ENCODE data around the gene MCL1.

The MCL1 gene

DNA sequence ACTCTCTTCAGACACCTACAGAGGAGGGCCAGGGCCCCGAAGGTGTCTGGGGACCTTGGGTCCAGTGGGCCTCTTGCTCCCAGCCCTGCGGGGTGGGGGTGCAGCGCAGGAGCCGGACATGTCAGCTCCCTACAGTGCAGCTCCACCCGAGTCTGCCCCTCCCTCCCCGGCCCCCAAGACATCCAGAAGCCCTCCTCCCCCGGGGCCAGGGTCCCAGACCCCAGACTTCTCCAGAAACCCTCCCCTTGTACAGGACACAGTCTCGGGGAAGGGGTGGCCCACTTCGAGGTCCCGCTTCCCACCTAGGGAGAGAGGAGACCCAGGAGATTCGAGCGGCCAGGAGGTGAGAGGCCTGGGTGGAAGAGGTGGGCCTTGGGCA is 26.5 kb downstream of the MCL1 start:
- DNase-seq (ENCODE audit: extremely low read depth, low read depth) = no peak
- TF ChIP-seq, protein P1, sequence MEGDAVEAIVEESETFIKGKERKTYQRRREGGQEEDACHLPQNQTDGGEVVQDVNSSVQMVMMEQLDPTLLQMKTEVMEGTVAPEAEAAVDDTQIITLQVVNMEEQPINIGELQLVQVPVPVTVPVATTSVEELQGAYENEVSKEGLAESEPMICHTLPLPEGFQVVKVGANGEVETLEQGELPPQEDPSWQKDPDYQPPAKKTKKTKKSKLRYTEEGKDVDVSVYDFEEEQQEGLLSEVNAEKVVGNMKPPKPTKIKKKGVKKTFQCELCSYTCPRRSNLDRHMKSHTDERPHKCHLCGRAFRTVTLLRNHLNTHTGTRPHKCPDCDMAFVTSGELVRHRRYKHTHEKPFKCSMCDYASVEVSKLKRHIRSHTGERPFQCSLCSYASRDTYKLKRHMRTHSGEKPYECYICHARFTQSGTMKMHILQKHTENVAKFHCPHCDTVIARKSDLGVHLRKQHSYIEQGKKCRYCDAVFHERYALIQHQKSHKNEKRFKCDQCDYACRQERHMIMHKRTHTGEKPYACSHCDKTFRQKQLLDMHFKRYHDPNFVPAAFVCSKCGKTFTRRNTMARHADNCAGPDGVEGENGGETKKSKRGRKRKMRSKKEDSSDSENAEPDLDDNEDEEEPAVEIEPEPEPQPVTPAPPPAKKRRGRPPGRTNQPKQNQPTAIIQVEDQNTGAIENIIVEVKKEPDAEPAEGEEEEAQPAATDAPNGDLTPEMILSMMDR (IDR thresholded peaks at IDR 0.05; ENCODE audit: low read depth, low read length, missing control alignments) = no peak

DNA sequence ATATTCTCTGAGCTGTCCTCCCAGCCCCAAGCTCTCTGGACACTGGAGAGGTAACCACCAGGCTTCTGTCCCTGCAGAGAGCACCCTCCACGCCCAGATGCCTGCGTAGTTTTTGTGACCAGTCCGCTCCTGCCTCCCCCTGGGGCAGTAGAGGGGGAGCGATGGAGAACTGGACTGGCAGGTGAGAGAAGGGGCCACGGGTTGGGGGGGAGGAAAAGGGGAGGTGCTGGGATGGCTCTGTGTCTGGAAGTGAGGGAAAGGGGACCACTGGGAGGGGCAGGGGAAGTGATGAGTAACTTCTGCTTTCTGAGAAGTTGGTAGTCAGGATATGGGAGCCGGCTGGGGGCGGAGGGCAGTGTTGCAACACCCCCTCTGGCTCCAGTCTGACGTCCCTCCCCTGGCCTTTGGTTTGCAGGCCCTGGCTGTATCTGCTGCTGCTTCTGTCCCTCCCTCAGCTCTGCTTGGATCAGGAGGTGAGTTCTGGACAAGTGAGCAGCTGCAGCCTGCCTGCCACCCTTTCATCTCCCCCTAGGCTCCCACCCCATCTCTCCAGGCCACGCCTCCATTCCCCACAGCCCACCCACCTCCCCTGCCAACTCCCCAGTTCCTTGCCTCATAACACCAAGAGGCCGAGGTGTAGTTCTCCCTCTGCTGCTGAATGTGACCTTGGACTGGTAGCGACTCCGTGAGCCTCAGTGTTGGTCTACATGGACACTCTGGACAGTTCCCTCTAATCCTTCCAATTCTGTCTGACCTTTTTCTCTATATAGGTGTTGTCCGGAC is 27.1 kb downstream of the MCL1 start:
- DNase-seq (ENCODE audit: extremely low read depth, low read depth) = no peak
- no peak overlapping the region for H3K4me3 ChIP-seq (replicated peaks; ENCODE audit: low read depth, low read length)
- TF ChIP-seq, protein P1 (IDR thresholded peaks at IDR 0.05; ENCODE audit: low read depth, low read length, missing control alignments) = no peak

More for the DNA sequence above, 26.5 kb downstream of the MCL1 start:
- no peak overlapping the region for H3K4me3 ChIP-seq (replicated peaks; ENCODE audit: low read depth, low read length)

DNA sequence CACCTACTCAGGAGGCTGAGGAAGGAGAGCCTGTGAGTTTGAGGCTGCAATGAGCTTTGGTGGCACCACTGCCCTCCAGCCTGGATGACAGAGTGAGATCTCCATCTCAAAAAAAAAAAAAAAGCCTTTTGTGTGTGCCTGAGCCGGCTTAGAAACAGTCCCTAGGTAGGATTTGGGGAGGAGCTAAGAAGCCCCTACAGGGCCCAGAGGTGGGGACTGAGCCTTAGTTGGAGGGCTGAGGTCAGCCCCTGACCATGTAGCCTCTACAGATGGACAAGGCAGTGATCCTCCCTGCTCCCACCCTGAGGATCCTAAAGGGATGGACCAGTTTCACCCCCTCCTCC is 27.7 kb downstream of the MCL1 start:
- TF ChIP-seq, protein P1 (IDR thresholded peaks at IDR 0.05; ENCODE audit: low read depth, low read length, missing control alignments) = no peak
- DNase-seq (ENCODE audit: extremely low read depth, low read depth) = no peak
- no peak overlapping the region for H3K4me3 ChIP-seq (replicated peaks; ENCODE audit: low read depth, low read length)

DNA sequence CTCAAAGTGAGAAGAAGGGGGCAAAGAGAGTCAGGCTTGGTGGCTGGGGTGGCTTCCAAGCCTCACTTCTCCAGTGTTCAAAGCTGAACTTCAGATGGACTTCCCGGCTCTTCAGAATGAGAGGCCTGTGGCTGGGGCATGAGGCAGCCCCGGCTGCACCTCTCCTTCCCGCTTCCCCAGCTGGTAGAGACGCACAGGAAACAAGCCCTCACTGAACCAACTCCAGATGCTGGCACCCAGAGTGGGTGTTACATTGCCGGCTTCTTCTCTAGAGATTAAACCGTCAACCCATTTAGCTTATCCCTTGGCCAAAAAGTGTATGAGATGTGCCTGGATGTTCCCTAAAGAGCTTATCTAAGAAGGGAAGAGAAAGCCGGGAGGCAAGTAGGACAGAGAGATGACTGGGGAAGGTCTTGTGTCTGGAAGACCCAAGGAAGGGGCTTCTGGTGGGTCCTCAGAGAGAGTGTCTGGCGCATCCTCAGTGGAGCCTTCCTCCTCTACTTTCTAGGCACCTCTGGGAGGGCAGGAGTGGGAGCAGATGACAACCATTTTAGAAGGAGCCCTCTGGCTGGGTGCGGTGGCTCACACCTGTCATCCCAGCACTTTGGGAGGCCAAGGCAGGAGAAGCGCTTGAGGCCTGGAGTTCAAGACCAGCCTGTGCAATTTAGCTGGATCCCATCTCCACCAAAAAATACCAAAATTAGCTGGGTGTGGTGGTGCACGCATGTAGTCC is 28.2 kb downstream of the MCL1 start:
- no peak overlapping the region for H3K4me3 ChIP-seq (replicated peaks; ENCODE audit: low read depth, low read length)
- DNase-seq (ENCODE audit: extremely low read depth, low read depth) = no peak
- TF ChIP-seq, protein P1 (IDR thresholded peaks at IDR 0.05; ENCODE audit: low read depth, low read length, missing control alignments) = no peak

DNA sequence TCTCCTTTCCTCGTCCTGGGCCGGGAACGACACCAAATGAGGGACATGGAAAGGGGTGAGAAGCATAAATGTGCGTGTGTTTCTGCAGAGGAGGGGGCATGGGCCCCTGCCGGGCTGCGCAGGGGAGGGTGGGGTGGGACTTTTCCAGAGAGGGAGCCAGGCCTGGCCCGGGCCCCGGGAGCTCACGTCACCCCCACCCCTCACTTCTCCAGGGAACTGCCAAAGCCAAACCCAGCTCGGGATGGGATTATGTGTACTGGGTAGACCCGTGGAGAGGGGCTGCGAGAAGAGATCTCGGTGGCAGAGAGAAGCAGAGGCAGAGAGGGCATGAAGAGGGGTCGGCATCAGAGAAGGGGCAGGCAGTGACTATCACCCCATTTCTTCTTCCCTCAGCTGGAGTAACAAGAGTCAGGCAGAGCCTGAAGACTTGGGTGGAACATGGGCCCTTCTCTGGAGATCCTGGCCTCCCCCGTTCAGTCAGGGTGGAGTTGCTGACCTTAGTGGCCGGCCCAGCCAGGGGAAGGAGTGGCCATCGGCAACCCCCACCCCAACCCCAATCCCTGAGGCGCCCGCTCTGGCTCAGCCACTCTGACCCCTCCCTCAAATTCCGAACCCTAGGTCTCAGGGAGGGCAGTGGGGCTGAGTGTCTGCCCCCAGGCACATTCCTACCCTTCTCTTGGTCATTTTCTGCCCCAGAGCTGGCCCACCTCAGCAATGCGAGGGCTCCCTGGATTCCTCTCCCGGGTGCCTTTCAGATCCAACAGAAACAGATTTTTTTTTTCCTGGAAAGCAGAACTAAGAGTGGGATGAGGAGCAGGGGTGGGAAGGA is 29.0 kb downstream of the MCL1 start:
- TF ChIP-seq, protein P1 (IDR thresholded peaks at IDR 0.05; ENCODE audit: low read depth, low read length, missing control alignments) = no peak
- DNase-seq (ENCODE audit: extremely low read depth, low read depth) = no peak
- H3K4me3 ChIP-seq (replicated peaks; ENCODE audit: low read depth, low read length) = no peak overlapping the region

DNA sequence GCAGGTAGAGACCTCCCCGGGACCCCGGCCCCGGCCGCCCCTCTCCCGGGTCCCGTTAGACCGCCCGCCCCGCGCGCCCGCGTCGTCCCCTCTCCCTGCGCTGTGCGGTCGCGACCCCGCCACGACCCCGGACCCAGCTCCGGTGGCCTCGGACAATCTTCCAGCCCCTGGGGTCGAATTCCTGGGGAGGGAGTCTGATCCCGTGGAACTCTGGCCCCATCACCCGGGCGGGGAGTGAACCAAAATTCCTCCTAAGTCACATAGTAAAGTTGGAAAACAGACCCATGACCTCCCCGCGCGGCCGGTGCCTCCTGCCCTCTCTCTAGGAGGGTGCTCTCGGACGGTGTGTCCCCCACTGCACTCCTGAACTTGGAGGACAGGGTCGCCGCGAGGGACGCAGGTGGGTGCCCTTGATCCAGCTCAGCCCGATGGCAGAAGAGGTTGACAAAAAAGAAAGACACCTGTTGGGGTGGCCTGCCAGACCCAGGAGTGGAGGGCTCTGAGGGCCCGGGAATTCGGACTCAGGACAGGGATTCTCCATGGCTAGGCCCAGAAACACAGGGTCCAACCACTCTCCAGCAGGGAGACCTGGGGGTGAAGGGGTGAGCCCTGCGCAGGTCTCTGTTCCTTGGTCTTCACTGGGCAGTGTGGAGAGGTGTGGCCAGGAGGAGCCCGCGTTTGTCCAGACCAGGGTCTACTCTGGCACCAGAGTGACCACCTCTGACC is 29.8 kb downstream of the MCL1 start:
- no peak for DNase-seq (ENCODE audit: extremely low read depth, low read depth)
- peak overlapping the region; percentile 42 for H3K4me3 ChIP-seq (replicated peaks; ENCODE audit: low read depth, low read length)
- TF ChIP-seq, protein P1 (IDR thresholded peaks at IDR 0.05; ENCODE audit: low read depth, low read length, missing control alignments) = peak; percentile 5
